IPS-18a (cell line): ENCODE results near the gene FHDC1.

Experiments
- H3K27ac ChIP-seq: one replicate; pipeline ENCODE4 v1.5.1; 2013; ENCODE audit warnings: low read length
- H3K27me3 ChIP-seq: one replicate; pipeline ENCODE4 v1.6.1; 2013; ENCODE audit warnings: mild to moderate bottlenecking, low read length; ENCODE audit not compliant: control insufficient read depth, insufficient read depth
- H3K36me3 ChIP-seq: one replicate; pipeline ENCODE4 v1.6.1; 2013; ENCODE audit warnings: low read depth, low read length; ENCODE audit not compliant: control insufficient read depth
- H3K4me1 ChIP-seq: one replicate; pipeline ENCODE4 v1.6.1; 2013; ENCODE audit warnings: low read depth, low read length; ENCODE audit not compliant: control insufficient read depth
- H3K4me3 ChIP-seq: one replicate; pipeline ENCODE4 v1.5.1; 2013; ENCODE audit warnings: low read length
- H3K9ac ChIP-seq: one replicate; pipeline ENCODE4 v1.6.1; 2013; ENCODE audit warnings: mild to moderate bottlenecking, low read length, moderate library complexity
- H3K9me3 ChIP-seq: one replicate; pipeline ENCODE4 v1.6.1; 2013; ENCODE audit warnings: low read depth, low read length; ENCODE audit not compliant: control insufficient read depth

The FHDC1 gene

DNA sequence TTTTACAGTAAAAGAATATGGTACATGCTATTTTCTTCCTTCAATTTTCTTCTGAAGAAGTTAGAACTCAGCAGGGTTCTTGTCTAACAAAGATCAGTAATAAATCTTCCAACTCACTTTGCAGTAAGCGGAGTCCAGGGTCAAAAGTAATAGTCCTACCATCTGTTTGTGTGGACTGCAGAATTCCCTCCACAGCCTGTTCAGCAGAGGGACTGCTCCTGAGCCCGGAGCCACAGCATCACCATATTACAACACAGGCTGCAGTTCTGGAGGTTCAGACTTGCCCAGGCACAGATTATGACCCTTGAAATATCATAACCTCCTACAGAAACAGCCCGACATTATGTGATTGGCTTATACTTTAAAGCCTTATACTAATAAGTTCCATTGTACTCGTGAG lies 10.3 kb downstream of the FHDC1 start:
- H3K36me3 ChIP-seq = peaks cover 22% of the 10 kb centered on the region
- no peaks in the 10 kb centered on the region for H3K27me3 ChIP-seq
- H3K4me3 ChIP-seq = no peak overlapping the region
- H3K4me1 ChIP-seq = peaks cover 16% of the 10 kb centered on the region
- no peaks in the 10 kb centered on the region for H3K9me3 ChIP-seq
- no peak overlapping the region for H3K9ac ChIP-seq
- H3K27ac ChIP-seq = no peak overlapping the region

DNA sequence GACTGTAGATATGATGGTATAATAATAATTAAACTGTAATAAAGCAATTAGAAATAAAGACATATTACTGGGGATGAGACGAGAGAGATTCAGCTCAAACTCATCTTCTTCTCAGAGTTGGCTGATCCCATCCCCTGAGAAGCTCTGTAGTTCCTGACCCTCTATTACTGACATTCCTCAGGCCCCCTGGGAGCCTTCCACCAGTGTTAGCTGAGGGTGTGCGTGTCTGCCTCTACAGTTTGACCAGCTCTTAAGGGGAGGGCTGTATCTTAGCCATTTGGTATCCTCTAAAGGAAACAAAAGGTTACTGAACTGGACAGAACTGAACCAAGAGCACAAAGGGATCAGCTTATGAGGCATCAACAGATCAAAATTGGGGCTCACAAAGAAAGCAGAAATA lies 11.2 kb downstream of the FHDC1 start:
- H3K4me1 ChIP-seq = peaks cover 25% of the 10 kb centered on the region
- H3K9me3 ChIP-seq = no peaks in the 10 kb centered on the region
- H3K4me3 ChIP-seq = no peak overlapping the region
- H3K9ac ChIP-seq = no peak overlapping the region
- H3K27ac ChIP-seq = no peak overlapping the region
- H3K27me3 ChIP-seq = no peaks in the 10 kb centered on the region
- H3K36me3 ChIP-seq = peaks cover 22% of the 10 kb centered on the region

DNA sequence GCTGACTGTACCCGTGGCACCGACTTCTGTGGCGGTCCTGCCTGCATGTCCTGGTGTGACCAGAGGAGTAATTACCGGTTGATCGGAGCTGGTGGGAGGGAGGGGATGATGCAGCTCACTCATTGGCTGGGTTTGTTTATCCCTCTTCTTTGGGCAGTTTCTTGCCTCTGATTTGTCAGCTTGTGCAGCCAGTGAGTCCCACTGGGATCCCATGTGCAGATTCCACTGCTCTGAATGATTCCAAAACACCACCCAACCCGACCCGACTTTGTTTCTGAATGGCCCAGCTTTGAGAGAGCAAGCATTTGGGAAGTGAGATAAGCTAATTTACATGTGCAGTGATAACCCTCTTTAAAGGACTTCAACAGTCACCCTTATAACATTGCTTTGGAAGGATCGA lies 13.8 kb downstream of the FHDC1 start:
- peaks cover 28% of the 10 kb centered on the region for H3K4me1 ChIP-seq
- H3K9ac ChIP-seq = no peak overlapping the region
- no peaks in the 10 kb centered on the region for H3K27me3 ChIP-seq
- H3K4me3 ChIP-seq = no peak overlapping the region
- no peaks in the 10 kb centered on the region for H3K9me3 ChIP-seq
- H3K36me3 ChIP-seq = peaks cover 25% of the 10 kb centered on the region
- peak overlapping the region; percentile 9 for H3K27ac ChIP-seq

- Histone ChIP-seq H3K4me1 (peaks cover 28% of the 10 kb centered on the region), H3K27me3 (no peaks in the 10 kb centered on the region)
Measured at GRCh38 chr4:152950402-152951274, 14.5 kb downstream of the FHDC1 start.

GRCh38 chr4:152951348-152951747 lies 15.2 kb downstream of the FHDC1 start:
- Histone ChIP-seq H3K36me3 (peaks cover 26% of the 10 kb centered on the region), H3K9ac (peak overlapping the region; percentile 12), H3K9me3 (no peaks in the 10 kb centered on the region), H3K27me3 (no peaks in the 10 kb centered on the region), H3K4me3 (peak overlapping the region; percentile 6), H3K27ac (no peak overlapping the region), H3K4me1 (peaks cover 28% of the 10 kb centered on the region)

More at GRCh38 chr4:152950402-152951274, 14.5 kb downstream of the FHDC1 start:
- peaks cover 28% of the 10 kb centered on the region for H3K36me3 ChIP-seq
- H3K27ac ChIP-seq = peak overlapping the region; percentile 9
- no peaks in the 10 kb centered on the region for H3K9me3 ChIP-seq
- H3K4me3 ChIP-seq = no peak overlapping the region
- H3K9ac ChIP-seq = no peak overlapping the region

- Histone ChIP-seq H3K36me3 (peaks cover 34% of the 10 kb centered on the region), H3K9ac (no peak overlapping the region), H3K27ac (no peak overlapping the region), H3K4me3 (no peak overlapping the region), H3K4me1 (peaks cover 28% of the 10 kb centered on the region), H3K9me3 (no peaks in the 10 kb centered on the region), H3K27me3 (no peaks in the 10 kb centered on the region)
Measured at GRCh38 chr4:152953514-152953913, 17.4 kb downstream of the FHDC1 start.

- no peak overlapping the region for H3K4me3 ChIP-seq
- H3K9ac ChIP-seq = no peak overlapping the region
- no peak overlapping the region for H3K27ac ChIP-seq
- no peaks in the 10 kb centered on the region for H3K27me3 ChIP-seq
- peaks cover 39% of the 10 kb centered on the region for H3K36me3 ChIP-seq
- H3K4me1 ChIP-seq = peaks cover 28% of the 10 kb centered on the region
- no peaks in the 10 kb centered on the region for H3K9me3 ChIP-seq
Measured at GRCh38 chr4:152954741-152955140, 18.6 kb downstream of the FHDC1 start.

GRCh38 chr4:152956147-152956546 lies 20.0 kb downstream of the FHDC1 start:
- Histone ChIP-seq H3K4me1 (peaks cover 15% of the 10 kb centered on the region), H3K27ac (no peak overlapping the region), H3K36me3 (peaks cover 47% of the 10 kb centered on the region), H3K27me3 (no peaks in the 10 kb centered on the region), H3K4me3 (no peak overlapping the region), H3K9ac (no peak overlapping the region), H3K9me3 (no peaks in the 10 kb centered on the region)

DNA sequence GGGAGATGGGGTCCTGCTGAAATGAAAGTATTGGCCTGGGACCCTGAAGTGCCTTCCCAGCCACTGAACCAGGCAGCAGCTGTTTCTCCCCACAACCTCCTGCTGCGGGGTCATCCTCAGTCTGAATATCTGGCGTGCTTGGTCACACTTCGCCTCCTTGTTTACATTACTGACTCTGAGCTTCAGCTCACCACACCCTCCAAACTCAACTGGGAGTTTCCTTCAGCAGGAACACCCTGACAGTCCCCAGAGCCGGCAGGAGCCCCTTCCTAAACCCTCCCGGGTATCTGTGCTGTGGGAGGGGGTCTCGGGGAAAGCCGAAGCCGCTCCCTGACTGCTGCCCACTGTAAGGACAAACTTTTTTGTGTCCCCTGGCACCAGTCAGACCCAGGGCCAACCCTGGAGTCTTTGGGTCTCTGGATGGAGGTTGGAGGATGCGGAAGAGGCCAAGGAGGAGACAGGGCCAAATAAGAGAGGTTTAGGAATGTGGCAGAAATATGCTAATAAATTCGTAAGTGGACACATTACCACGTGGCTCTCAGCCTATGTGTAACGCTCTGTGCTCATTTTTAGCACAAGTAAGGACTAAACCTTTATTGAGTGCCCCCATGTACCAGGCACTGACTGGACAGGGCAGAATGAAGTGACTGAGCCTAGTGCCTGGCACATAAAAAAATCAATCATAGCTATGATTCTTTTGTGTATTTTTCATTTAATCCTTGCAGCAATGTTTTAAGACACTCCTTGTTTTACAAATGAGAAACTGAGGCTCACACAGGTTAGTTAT lies 20.7 kb downstream of the FHDC1 start:
- Histone ChIP-seq H3K27me3 (no peaks in the 10 kb centered on the region), H3K4me1 (peaks cover 8% of the 10 kb centered on the region), H3K4me3 (no peak overlapping the region), H3K36me3 (peaks cover 54% of the 10 kb centered on the region), H3K9ac (no peak overlapping the region), H3K27ac (no peak overlapping the region), H3K9me3 (no peaks in the 10 kb centered on the region)

DNA sequence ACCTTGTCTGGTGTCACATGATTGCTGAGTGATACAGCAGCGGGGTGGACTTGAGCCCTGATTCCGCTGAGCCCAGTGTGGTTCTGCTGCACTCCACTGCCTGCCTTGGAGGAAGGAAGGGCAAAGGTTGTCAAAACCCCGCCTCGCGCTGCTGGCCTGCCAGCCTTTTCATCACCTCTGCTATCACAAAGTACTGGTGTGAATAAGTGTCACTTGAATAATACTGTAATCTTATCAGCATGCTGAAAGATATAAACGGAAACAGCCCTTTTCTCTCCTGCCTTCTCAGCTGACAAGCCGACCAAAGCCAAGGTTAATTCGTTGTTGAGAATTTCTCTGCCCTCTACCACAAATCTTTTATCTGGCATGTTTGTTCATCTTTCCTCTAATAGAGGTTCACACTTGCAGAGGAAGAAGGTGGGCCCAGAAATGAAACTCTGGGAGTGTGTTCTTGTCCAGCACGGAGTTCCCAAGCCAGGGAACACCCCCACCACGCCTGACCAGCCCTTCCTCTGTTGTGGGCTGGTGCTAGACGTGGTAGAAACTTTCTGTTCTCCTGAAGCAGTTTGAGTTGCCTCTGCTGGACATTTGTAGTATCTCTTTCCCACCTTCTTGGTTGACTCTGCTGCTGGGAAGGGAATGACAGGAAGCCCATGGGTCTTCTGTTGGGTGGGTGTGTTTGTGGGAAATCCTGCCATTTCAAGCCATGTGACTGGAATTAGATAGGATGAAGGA lies 21.5 kb downstream of the FHDC1 start:
- no peaks in the 10 kb centered on the region for H3K27me3 ChIP-seq
- H3K4me3 ChIP-seq = no peak overlapping the region
- H3K27ac ChIP-seq = no peak overlapping the region
- no peaks in the 10 kb centered on the region for H3K9me3 ChIP-seq
- H3K36me3 ChIP-seq = peaks cover 60% of the 10 kb centered on the region
- peaks cover under 1% of the 10 kb centered on the region for H3K4me1 ChIP-seq
- no peak overlapping the region for H3K9ac ChIP-seq

- H3K27ac ChIP-seq = no peak overlapping the region
- H3K4me3 ChIP-seq = no peak overlapping the region
- H3K27me3 ChIP-seq = no peaks in the 10 kb centered on the region
- peaks cover 65% of the 10 kb centered on the region for H3K36me3 ChIP-seq
- no peaks in the 10 kb centered on the region for H3K9me3 ChIP-seq
- H3K9ac ChIP-seq = no peak overlapping the region
- H3K4me1 ChIP-seq = peaks cover 2% of the 10 kb centered on the region
Measured at GRCh38 chr4:152959080-152959479, 23.0 kb downstream of the FHDC1 start.
